Dermis lymphatic vessel endothelial cell (primary cell): ENCODE results near the gene HHATL. TPM values are rescaled to one million over a fixed set of nuclear protein-coding genes. Genes with fewer than 3 reads are reported as not detected.

Experiments
- total RNA-seq: library from RNA; depleted of rRNA; stranded (reverse); fragments of >200 nt; gene quantifications from 2 replicates; pipeline ENCODE4 v1.2.1, GENCODE V29; 2014

The HHATL gene, protein sequence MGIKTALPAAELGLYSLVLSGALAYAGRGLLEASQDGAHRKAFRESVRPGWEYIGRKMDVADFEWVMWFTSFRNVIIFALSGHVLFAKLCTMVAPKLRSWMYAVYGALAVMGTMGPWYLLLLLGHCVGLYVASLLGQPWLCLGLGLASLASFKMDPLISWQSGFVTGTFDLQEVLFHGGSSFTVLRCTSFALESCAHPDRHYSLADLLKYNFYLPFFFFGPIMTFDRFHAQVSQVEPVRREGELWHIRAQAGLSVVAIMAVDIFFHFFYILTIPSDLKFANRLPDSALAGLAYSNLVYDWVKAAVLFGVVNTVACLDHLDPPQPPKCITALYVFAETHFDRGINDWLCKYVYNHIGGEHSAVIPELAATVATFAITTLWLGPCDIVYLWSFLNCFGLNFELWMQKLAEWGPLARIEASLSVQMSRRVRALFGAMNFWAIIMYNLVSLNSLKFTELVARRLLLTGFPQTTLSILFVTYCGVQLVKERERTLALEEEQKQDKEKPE
- total RNA-seq: not detected in 2 replicates

GRCh38 chr3:42702066-42702951 is at the start of gene HHATL:
HHATL (minus strand) TSS chr3:42702798; CDS start chr3:42700826, 1,972 bp downstream.

DNA sequence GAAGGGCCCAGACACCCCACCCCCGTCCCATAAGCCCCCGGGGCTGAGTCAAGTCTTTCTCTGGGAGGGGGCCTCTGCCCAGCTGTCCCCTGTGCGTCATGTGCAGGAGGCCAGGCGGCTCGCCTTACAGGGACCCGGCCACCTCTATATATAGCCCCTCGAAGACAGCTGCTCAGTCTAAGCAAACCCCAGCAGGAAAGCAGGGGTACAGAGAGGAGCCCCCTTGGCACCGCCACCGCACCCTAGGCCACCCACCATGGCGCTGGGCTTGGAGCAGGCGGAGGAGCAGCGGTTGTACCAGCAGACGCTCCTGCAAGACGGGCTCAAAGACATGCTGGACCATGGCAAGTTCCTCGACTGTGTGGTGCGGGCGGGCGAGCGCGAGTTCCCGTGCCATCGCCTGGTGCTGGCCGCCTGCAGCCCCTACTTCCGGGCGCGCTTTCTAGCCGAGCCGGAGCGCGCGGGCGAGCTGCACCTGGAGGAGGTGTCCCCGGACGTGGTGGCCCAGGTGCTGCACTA is 17.2 kb downstream of the HHATL start, which contains the start of gene KLHL40:
Gene KLHL40 (plus strand): TSS at position 175 of the 519 bp plus-strand sequence. CDS start 82 bp downstream, at position 257.

DNA sequence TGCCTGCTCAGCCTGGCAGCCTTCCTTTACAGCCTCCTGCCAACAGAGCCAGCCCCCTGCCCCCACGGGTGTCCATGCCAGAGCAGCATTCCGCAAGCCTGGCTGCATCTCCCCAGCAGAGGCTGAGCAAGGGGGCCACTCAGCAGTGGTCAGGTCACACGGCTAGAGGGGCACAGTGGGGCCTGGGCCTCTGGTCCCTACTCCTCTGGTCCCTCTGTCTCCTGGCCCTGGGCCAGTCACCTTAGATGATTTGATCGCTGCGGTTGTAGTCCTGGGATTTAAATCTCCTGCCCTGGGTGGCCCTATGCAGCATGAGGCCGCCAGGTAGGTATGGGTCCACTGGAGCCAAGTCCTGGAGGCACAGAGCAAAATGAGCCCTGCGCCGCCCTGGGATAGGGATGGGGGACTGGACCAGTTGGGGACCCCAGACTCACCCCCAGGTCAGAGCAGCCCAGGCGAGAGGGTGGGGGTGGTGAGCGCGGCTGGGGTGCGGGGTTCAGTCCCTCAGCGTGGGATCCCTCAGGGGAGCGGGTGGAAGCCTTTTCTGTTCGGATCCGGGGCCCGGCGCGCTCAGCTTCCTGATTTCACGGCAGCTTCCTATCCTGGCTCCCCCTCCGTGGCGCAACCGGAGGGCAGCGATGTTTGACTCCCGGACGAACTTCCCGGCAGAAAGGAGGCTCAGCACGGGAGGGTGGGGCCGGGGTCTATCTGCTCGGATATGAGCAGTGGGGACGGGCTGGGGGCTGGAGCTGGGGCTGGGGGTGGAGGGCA is 48.9 kb downstream of the HHATL start, which contains the start of gene ZBTB47:
Gene ZBTB47 (plus strand): TSS at position 138 of the 771 bp plus-strand sequence. CDS start 4,659 bp downstream, outside the sequence.

Other genes with a start within 250 kb of the HHATL start
- gene VIPR1, start 200.2 kb downstream of the HHATL start, total RNA-seq: 0.09 and 0.11 TPM in 2 replicates
- gene SEC22C, start 120.8 kb downstream of the HHATL start, total RNA-seq: 84.9 and 105 TPM in 2 replicates
- 26.6 and 36.4 TPM in 2 replicates for gene SS18L2, start 111.9 kb downstream of the HHATL start, total RNA-seq
- gene NKTR, start 102.1 kb downstream of the HHATL start, total RNA-seq: 59.2 and 62.1 TPM in 2 replicates
- gene ZBTB47, start 49.1 kb downstream of the HHATL start, total RNA-seq: 17.5 and 21.8 TPM in 2 replicates
- gene KLHL40, start 17.3 kb downstream of the HHATL start, total RNA-seq: not detected in 2 replicates
- gene CCDC13, start 70.5 kb upstream of the HHATL start, total RNA-seq: 0.22 and 0.26 TPM in 2 replicates
- 91.9 and 94.5 TPM in 2 replicates for gene HIGD1A, start 101.7 kb upstream of the HHATL start, total RNA-seq
- 5.4 and 12.5 TPM in 2 replicates for gene ACKR2, start 106.6 kb upstream of the HHATL start, total RNA-seq
- not detected in 2 replicates for gene CYP8B1, start 173.1 kb upstream of the HHATL start, total RNA-seq
- 0.33 and 2.1 TPM in 2 replicates for gene ZNF662, start 203.3 kb upstream of the HHATL start, total RNA-seq